Daoy (cell line): ENCODE results near the gene KIF26B. TPM values are rescaled to one million over a fixed set of nuclear protein-coding genes. Genes with fewer than 3 reads are reported as not detected.

ENCODE experiments used
- DNase-seq: peaks from one replicate; pipeline ENCODE4 v3.0.0-alpha.2; 2015; ENCODE audit warnings: low read depth
- total RNA-seq: library from RNA; depleted of rRNA; stranded (reverse); fragments of >200 nt; shearing (Covaris generic); gene quantifications from 2 replicates; pipeline ENCODE4 v1.2.3, GENCODE V29; 2014

The KIF26B gene
- total RNA-seq, 1 experiment from 2014 or later = 1.1 TPM

DNA sequence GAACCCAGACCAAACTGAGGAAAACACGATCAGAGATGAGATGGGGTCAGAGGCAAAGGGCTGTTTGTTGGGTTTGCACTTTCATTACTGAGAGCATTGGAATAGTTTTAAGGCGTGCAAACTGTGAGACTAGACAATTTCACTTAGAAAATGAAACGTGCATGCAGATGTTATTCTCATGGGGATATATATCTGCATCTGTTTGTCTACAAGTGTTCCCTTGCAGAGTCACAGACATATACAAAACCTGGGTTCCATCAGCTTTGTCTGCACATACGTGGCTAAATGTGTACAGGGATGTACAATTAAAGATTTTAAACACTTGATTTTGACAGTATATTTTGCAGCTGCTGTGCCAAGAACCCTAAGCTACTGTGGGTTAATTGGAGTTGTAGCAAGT, 355.4 kb downstream of the KIF26B start:
- no peak for DNase-seq

DNA sequence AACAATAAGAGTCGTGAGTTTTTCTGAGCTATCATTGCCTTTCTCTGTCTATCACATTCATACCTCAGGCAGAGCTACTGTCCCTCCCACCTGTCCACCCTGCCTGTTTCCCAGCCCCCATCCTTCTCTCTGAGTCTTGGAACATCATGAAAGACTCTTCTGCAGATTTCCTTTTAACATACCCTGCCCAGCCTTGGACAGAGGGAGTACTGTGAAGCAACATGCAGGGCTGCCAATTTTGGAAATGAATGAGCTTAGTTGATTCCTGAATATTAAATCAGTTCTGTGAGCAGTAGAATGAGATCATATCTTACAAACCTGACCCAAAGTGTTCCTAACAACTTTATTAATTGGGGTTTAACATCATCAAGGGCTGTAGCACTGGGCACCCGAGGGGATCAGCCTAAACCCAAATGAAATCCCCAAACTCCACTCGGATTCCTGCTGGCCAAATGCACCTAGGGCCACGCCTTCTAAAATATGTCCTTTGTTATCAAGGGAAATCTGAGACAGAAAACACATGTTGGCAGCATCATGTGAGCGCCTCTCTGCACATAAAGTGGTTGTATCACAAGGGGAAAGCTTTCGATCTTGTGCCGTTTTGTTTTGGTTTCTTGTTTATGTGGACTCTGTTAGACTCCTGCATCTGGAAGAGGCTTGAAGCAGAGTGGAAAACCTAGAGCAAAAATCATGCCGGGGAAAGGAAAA, 357.6 kb downstream of the KIF26B start:
- DNase-seq = peak; percentile 17

DNA sequence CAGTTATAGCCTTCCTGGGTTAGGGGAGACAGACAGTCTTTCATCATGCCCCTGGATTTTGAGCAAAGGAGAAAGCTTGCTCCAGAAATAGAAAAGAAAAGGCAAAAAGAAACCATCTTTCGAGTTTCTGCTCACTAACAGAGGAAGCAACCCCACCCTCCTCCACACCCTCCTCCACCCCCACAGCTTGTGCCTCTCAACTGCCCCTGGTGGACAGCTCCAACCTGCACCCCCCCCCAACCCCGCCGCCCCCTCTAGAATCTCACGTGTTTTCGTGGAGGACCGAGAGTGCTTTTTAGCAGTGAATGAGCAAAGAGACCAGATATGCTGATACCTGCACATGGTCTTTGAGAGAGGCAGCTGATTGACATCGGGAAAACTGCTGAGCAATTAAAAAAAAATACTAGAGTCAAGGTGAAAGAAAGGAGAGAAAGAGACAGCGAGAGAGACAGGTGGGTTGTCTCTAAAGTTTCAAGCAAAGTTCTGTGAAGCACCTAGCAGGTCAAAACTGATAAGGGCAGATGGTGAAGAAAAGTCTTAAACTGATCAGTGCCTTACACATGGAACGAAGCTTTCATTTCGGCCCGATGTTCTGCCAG, 358.3 kb downstream of the KIF26B start:
- peak; percentile 51 for DNase-seq

DNA sequence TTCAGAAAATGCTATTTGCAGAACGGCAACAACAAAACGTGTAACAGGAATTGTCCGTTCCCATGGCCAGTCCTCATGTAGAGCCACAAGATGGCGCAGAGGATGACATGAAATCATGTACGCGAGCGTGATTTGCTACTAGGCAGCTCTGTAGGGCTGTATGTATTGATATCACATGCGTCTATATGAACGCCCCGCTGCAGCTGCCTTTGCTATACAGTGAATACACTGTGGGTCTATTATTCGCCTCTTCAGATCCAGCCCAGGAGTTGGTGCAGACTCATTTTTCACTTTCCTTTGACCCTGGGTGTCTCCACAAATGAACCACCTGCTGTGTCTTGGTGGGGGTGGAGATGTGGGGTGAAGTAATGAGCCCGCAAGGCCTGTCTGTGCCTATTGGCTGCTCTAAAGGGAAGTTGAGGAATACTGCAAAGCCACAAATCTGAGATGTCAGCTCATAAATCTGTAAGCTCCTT, 361.5 kb downstream of the KIF26B start:
- DNase-seq = peak; percentile 11

DNA sequence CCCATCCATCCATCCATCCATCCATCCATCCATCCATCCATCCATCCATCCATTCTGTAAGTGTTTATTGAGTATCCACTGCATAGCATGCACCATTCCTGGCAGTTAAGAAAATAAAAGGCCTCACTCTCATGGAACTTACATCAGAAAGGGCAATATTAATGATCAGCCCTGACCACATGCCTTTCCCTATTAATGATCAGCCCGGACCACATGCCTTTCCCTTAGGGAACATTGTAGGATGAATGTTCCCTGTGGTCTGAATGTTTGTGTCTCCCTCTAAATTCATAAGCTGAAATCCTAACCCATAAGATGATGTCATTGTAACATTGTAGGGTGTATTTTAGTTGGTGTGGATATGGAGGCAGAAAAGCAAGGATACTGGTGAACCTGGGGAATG, 365.8 kb downstream of the KIF26B start:
- no peak for DNase-seq

DNA sequence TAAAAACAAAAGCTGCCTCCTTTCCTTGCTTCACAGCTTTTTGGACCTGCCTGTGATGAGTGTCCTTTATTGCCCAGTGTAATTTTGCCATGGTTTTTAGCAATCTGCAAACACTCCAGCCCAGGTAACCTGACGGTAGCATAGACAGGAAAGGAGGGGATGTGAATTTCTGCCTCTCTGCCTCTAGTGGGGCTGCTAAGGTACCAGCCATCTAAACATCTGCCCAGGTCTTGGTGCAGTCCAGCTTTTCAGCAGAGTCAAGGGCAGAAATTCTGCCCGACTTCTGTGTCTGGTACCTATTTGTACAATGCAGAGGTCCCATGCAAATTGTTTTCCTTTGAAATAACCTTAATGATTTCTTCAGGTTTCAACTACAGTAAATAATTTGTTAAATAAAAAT, 371.4 kb downstream of the KIF26B start:
- no peak for DNase-seq

DNA sequence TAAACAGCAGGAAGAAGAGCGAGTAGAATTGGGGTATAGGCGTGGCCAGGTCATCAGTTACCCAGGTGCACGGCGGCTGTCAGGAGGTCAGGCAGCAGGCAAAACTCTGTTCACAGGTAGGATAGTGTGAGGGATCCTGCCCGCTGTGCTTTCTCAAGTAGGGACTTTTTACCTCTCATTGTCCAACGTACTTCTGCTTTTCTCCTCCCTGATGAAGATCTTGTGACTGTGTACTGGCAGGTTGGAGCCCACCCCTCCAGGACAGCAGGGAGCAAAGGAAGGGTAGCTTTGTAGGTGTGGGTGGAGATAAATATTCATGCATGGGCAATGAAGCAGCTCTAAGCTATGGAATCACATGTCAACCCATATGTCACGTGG, 373.5 kb downstream of the KIF26B start:
- no peak for DNase-seq

DNA sequence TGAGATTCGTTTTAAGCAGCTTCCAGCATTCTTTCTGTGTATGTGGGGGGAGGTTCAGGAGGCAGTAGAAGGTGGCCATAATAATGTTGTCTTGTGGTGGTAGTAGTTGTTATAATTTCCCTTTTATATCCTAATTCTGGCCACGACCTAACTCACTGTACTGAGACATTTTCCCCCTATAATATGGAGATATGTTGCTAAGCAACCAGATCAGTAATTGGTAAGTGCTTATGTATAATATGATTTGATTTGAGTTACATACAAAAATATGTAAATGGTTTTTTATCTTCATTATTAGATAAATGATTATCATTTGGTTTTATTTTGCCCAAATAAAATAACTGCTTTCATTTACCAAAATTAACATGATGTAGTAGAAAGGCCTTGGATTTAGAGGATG, 376.2 kb downstream of the KIF26B start:
- DNase-seq = no peak

DNA sequence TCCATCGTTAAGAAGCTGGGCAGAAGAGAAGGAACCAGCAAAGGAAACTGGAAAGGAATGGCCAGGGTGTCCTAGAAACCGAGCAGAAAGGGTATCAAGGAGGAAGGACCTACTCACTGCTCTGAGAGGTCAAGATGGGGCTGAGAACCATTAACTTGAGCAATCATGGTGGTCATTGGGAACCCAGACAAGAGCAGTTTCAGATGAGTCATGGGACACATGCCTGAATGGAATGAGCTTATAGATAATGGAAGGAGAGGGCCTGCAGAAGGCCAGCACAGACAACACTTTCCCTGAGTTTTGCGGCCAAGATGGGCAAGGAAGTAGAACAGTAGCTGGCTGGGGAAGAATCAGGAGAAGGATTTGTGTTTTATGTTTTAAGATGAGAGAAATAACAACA, 383.2 kb downstream of the KIF26B start:
- DNase-seq = peak; percentile 12

DNA sequence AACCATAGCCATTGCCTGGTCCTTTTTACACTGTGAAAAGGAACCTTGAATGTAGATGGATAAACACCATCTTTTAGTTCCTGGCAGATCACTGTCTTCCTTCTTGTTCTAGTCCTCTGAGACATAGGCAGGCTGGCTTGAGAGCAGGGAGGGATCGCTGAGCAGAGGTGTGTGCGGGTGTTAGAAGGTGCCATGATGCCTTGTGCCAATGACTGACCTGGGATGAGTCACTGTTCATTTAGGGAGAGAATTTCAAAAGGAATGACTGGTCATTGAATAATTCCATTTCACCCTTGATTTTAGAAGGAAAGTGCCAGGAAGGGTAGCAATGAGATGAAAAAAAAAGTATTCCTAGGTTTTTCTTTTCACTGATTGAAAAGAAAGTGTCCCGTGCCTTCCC, 383.9 kb downstream of the KIF26B start:
- peak; percentile 14 for DNase-seq

DNA sequence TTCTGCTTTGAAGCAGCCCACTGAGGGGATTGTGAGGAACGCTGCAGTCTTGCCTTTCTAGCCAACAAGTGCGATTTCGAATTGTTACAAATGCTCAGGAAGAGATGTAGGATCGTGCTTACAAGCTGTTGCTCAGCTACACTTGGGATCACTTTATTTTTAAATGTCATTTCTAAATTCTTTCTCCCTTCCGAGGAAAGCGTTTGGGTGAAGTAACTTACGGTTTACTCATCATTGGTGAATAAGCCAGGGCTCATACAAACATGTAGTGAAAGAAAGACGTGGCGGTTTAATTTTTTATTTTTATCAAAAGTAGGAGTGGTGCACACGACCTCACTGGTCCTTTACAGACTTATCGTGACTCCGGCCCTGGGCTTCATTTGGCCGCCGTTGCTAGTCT, 386.6 kb downstream of the KIF26B start:
- no peak for DNase-seq

DNA sequence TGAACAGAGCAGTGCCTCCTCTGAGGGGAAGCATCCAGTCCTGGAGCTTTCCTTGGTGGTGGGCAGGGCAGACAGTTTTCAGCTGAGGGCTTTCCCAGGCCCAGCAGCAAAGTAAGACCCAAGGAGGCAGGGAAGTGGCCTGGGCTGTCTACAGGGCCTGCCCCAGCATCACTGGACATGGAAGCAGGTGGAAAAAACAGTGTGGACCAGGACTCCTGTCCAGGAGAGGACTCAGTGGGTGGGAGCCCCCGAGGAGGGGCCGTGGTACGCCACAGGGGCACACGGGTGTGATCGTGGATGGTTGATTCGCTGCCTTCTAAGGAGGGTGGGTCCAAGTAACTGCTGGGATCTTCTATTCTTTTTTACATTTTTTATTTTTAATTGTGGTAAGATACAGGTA, 387.6 kb downstream of the KIF26B start:
- DNase-seq = no peak

DNA sequence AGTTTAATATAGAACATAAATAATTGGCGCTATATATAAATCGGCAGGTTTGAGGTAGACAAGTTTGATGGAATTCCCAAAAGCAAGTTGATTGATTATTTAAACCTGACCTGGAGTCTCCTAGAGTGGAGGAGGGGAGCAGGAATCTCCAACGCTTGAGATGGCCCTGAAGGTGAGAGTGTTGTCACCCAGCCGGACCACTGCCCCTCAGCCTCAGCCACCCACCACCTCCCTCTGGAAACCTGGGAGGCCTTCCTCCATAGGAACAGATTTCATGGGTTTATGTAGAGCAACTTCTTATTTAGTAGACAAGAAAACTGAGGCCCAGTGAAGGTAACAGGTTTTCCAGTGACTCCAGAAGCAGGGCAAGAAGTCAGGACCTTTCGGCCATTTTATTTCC, 389.5 kb downstream of the KIF26B start:
- DNase-seq = no peak

DNA sequence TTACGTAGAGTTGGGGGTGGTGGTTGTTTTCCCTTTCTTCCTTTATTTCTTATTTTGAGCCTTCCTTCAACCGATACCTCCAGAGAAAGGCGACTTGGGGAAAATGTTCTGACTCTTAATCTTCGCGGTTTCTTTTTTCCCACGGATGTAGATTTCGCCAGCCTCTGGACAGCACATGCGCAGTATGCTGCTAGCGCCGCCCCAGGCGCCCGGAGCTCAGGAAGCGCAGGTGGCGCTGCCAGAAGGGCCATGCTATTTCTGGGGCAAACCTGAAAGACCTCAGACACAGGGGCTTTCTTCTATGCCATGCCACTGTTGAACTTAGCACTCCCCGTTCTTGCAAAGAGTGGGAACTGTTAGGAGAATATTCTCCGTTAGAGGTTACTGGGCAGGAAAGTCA, 392.1 kb downstream of the KIF26B start:
- DNase-seq = no peak

DNA sequence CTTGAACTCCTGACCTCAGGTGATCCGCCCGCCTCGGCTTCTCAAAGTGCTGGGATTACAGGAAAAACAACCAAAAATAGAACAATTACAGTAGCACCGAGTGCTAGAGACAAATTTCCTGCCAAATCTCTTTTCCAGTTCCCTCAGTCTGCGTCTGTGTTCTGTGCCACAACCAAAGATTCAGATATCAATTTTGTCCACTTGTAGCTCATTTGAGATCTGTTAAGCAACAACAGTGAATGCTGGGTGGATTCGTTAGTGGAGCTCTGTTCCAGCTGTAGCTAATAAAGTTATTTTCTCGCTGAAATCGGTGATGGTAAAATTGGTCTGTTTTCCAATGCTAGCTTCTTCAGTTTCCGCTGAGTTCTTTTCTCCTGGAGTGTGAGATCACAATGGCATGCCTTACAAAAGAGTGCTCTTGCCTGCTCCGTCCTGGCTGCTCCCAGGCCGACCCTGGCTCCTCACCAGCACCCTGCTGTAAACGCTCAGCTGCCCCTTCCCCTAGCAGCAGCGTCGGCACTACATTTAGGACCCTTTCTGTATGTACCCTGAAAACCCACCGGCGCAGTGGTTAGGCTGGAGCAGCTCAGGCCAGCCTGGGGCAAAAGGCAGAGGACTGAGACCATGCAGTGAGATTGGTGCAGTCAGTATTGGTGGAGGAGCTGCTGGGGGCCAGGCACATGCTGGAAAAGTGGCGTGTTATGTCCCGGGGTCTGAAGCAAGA, 395.4 kb downstream of the KIF26B start:
- DNase-seq = no peak

DNA sequence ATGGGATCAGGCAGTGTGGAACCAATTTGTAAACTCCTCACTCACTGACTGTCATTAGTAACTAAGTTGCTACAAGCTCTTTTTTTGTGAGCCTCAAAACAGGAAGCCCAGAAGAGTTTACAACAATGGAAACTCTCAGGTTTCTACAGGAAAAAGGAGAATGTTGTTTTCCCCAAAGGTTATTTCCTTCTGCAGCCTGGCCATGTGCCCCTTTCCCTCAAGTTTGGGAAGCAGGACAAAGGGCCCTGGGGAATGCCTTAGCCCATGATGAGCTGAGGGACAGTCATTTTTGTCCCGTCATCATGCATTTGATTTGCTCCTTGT, 395.9 kb downstream of the KIF26B start:
- DNase-seq = no peak

DNA sequence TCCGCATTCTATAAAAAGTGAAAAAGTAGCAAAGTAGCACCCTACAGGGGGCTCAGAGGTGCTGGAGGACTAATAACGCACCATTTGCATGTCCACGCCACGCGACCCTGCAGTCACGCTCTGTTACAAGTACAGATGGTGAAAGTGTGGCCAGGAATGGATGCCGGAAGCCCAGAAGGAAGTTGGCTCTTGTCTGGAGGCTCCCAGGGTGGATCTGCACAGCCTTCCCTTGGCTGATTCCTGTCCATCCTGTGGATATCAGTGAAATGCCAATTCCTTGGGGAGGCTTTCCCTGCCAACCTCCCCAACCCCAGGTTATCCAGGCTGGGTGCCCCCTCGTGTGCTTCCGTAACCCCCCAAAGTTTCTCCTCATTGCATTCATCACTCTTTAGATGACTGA, 396.8 kb downstream of the KIF26B start:
- DNase-seq = no peak

DNA sequence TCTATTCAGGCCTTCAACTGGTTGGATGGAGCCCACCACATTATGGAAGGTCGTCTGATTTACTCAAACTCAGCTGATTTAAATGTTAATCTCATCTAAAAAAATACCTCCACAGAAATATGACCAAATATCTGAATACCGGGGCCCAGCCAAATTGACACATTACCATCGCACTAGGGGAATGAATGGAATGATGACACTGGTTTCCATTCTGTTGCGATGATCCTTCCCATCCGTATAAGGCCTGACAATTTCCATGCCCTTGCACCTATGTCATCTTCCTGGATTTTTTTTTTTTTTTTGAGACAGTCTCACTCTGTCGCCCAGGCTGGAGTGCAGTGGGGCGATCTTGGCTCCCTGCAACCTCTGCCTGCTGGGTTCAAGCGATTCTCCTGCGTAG, 397.5 kb downstream of the KIF26B start:
- DNase-seq = no peak

DNA sequence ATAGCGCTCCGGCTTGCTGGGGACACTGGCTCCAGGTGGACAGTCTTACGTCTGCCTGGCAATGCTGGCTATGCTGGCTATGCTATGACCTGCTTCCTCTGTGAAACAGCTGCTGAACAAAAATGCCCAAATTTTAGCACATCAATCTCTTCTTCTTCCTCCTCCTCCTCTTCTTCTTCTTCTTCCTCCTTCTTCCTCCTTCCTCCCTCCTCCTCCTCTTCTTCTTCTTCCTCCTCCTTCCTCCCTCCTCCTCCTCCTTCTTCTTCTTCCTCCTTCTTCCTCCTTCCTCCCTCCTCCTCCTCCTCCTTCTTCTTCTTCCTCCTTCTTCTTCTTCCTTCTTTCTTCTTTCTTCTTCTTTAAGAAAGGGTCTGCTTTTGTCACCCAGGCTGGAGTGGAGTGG, 401.3 kb downstream of the KIF26B start:
- DNase-seq = no peak

DNA sequence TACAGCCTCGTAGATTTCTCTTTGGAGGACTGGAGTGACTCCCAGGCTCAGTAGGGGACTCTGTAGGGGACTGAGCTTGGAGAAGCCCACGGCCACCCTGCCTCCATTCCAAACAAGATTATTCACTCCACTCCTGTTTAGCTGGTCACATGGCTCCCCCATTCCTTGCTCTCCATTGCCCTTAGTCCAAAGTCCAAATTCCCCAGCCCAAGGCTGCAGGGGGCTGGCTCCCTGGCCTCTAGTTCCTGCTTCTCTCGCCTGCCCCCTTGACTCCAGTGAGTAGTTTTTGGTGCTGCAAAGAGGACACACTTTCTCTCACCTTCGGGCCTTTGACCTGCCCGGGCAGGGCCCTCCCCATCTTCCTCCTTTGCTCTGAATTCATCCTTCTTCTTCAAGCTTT, 403.3 kb downstream of the KIF26B start:
- no peak for DNase-seq

DNA sequence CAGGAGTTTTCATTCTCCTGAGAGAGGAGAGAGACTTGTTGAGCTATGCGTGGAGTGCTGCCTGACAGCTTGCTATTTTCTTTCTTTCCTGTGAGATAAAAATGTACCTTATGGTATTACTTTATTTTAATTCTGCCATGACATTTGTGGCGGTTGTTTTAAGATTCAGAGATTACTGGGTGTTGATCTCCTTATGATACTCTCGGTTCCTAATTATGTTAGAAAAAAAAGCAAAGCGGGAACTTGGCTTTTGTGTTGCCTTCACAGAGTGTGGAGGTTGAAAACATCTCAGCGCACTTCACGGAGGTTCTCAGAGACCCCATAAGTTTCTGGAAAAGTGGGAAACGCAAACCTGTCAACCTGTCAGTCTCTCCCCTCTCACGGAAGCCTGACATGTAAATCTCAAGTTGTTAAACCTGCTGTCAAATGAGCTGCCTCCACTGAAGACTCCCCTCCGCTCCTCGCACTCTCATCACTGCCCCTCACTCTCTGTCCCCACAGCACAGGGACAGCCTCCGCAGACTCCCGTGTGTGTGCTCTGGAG, 405.6 kb downstream of the KIF26B start:
- no peak for DNase-seq

DNA sequence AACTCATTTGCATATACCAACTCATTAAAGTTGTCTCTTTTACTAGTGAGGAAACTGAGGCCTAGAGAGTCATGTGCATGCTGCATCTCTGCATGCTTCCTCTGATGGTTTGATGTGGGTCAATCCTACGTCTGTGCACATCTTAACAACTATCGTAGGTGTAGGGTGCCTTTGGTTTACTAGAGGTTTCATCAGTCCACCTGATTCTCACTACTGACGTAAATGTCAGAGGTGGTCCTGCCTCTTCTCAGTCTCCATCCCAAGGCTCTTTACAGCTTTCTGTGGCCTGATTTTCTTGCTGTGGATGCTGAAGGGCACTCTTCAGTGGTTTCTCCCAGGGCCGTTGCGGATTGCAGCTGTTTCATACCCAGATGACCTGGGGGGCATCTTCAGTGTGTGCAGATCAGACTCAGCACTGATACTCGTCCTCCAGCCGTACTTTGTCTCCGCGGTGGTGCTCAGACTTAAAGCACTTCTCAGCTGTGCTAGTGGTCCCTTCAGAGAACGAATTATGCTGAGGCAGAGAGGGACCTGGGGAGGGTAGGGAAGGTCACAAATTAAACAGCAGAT, 407.0 kb downstream of the KIF26B start:
- no peak for DNase-seq

DNA sequence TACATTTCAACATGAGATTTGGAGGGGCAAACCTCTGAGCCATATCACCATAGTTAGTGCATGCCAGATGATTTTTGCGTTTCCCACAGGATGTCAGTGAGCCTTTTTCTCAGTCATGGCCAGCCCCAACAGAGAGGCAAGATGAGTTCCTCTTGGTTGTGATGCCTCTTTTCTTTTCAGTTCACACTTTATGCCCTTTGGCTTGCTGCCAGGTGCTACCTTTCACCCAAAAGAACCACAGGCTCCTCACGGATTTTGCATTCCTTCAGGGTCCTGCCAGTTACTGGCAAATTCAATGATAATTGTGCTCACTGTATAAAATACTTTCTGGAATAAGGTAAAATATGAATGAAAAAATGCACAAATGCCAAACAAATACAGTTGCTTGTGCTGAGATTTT, 411.3 kb downstream of the KIF26B start:
- DNase-seq = no peak
